Stimulated activated CD4-positive, alpha-beta T cell treated with anti-CD3 and anti-CD28 coated beads, Interleukin-2, amount 100 ng/mL, for 24 hours (primary cell): ENCODE results near the gene NPPA.

Source experiments
- DNase-seq, 2 donors: peaks; one replicate each; pipeline ENCODE4 v3.0.0-alpha.2; 2020

NPPA gene

DNA sequence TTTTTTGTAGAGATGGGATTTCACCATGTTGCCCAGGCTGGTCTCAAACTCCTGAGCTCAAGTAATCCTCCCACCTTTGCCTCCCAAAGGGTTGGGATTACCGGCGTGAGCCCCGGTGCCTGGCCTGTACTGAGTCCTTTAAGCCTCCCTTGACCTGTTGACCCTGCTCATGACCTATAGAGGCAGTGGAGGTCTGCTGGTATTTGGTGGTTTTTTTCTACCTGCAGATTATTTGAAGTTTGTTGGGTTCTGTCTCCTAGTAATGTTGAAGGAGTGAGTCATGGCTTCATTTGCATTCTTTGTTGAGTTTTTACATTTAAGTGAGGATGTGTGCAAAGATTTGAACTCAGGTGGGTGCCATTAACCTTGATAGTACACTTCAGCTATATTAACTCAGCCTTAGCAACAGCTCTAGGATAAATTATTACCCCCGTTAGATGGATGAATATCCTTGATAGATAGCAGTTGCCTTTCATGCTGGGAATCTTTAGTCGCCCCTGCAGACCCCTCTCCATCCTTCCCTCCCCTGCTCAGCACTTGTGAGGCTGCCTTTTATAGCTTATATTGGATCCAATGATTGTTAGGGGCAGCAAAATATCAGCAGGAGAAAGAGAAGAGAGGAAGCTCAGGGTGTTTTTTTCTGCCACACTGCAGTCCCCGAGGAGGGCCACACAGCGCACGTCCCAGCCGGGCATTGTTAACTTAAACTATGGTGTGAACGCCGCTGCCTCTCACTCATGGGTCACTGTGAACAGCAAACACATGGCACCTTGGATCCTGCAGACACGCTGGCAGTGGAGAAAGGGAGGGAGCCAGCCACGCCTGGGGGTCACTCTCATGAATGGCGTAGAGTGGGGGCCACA, 26.0 kb upstream of the NPPA start:
- DNase-seq, result no peak

DNA sequence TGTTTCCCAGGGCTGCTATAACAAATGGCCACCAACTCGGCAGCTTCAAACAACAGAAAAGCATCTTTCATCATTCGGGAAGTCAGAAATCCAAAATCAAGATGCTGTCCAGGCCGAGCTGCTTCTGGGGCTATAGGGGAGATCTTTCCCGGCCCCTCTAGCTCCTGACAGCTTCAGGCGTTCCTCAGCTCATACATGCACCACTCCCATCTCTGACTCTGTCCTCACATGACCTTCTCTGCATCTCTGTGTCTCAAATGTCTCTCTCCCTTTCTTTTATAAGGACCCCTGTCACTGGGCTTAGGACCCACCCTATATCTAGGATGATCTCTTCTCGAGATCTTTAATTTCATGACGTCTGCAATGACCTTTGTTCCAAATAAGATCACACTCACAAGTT, 25.0 kb upstream of the NPPA start:
- no peak for DNase-seq

GRCh38 chr1:11869650-11870207, 22.1 kb upstream of the NPPA start:
- DNase-seq, result no peak

DNA sequence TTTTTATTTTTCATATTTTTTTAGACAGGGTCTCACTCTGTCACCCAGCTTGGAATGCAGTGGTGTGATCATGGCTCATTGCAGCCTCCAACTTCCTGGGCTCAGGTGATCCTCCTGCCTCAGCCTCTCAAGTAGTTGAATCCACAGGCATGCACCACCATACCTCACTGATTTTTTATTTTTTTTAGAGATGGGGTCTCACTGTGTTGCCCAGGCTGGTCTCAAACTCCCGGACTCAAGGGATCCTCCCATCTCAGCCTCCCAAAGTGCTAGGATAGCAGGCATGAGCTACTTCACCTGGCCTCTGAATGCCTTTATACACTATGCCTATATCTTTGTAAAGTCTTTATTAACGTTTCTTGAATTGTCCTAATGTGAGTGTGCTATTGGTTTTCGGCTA, 21.5 kb upstream of the NPPA start:
- no peak for DNase-seq

GRCh38 chr1:11868331-11868980, 20.9 kb upstream of the NPPA start:
- DNase-seq, result no peak

GRCh38 chr1:11862890-11863289, 15.3 kb upstream of the NPPA start:
- DNase-seq, result no peak

DNA sequence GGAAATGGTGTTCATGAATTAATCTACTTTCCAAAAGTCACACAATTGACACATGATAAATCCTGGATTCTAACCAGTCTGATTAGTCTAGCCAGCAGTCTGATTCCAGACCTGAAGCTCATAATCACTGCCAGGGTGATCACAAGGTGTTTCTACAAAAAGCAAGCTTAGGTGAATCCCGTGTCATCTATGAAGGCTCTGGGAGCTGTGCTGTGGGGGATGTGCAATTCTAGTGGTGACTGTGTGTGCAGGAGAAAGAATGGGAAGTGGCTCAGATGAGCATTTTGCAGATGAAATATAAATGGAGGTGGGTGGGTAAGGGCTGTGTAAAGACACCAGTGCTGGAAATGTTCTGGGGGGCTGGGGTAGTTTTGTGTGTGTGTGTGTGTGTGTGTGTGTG, 13.0 kb upstream of the NPPA start:
- DNase-seq, result no peak

GRCh38 chr1:11860083-11860482, 12.5 kb upstream of the NPPA start:
- no peak for DNase-seq

DNA sequence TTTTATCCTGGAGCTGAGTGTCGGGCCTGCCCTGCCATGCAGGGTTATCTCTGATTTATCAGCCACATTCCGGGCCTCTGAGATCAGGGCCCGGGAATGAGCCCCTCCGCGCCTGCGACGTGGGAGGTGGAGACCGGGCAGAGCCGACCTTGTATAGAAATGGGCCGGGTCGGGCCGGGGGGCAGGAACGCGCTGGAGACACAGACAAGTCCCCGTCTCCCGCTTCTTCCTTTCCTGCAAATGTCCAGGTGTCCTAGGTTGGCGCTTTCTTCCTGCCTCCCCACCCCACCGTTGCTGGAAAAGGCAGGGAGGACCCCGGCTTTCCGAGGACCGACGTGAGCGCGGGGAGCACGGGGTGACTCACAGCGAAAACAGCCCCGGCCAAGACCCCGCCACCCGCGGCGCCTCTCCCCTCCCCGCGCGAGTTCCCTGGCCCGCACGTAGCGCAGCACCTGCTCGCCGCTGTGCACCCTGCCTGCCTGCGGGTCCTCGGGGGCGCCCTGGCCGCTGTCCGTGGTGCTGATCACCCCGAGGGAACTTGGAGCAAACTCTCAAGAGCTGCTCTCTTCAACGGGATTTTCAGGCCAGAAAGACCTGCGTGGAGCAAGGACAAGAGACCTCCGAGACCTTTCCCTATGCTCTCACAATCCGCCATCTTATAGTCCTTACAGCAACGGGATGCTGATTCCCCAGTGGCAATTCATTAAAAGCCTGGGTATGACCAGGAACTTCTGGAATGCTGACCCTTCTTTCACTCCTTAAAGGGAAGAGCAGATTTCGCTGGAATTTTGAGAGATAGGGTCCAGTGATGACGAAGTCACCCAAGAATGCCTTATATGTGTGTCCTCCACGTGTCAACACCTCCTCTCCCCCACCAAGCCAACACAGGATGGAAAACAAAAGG, 11.6 kb upstream of the NPPA start:
- peak; percentile 68 to 71 for DNase-seq

DNA sequence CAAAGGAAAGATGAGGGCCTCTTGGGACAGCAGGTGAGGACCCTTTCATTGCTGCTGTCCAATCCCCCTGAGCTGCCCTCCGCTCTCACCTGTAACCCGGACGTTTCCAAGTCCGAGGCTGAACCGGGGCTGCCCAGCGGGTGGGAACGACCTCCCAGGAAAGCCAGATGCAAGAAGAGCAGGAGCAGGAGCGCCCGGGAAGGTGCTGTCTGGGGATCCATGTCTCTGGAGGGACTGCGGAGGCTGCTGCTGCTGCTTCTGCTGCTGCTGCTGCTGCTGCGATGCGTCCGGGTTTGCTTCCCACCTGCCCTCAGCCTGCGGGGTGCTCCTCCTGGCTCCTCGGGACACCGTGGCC, 11.0 kb upstream of the NPPA start, which contains the start of gene NPPB:
NPPB (minus strand) TSS at position 333 of the 355 bp plus-strand sequence; CDS start at position 221, 112 bp downstream.
- DNase-seq, result no peak

GRCh38 chr1:11858158-11858557, 10.6 kb upstream of the NPPA start:
- no peak for DNase-seq

GRCh38 chr1:11857164-11857851, 9.7 kb upstream of the NPPA start:
- no peak for DNase-seq

DNA sequence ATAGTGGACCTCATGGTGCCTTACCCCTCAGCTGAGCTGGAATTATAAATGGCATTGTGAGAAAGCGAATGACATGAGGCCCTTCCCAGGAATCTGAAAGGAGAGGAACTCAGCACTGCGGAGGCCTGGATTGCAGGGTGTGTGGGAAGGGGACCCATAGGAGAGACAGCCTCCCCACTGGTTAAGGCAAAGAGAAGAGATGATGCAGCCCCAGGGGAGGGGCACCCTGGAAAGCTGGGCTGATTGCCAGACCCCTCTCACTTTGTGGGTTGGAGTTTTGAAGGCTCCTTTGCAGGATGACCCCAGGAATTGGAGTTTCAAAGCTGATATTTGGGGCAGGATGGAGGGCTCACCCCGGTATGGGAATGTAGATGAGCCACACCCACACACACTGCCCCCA, 9.1 kb upstream of the NPPA start:
- DNase-seq, result no peak

GRCh38 chr1:11855430-11855829, 7.8 kb upstream of the NPPA start:
- no peak for DNase-seq

- DNase-seq, result no peak
Observed at GRCh38 chr1:11854519-11854918, 6.9 kb upstream of the NPPA start.

DNA sequence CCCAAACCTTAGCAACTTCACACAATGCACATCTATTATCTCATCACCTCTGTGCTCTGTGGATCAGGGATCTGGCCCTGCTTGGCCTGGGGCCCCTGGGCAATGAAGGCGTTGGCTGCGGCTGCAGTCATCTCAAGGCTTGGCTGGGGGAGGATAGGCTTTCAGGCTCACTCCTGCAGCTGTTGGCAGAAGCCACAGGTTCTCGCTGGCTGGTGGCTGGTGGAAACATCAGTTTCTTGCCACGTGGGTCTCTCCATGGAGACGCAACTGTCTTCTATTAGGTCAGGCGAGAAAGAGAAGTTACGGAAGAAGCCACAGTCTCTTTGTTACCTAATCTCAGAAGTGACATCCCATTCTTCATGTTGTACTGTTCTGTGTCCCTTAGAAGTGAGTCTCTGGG, 3.6 kb upstream of the NPPA start:
- no peak for DNase-seq

DNA sequence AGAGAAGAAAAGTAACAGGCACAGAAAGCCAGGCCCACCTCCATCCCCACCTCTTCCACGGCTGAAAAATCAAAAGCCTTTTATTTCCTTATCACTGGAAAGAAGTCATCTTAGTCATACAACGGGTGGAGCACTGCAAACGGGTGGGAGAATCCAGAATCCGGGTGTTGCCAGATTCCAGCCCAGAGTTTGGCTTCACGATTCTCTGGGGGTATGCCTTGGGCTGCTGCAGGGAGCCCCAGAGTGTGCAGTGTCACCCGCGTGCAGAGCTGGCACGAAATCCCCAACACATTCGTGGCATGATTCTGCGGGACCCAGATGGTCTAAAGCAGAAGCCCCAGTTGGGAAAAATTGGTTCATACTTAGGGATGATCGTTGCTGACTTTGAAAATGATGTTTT, 2.6 kb upstream of the NPPA start:
- no peak for DNase-seq

GRCh38 chr1:11848373-11848700, 754 bp upstream of the NPPA start:
- DNase-seq, result no peak

- DNase-seq, result no peak
Observed at GRCh38 chr1:11845641-11846335, 1.8 kb downstream of the NPPA start.

GRCh38 chr1:11842154-11843041, 5.2 kb downstream of the NPPA start:
- no peak for DNase-seq
